Coronary artery (tissue), 2 donors: ENCODE data around the gene KIFAP3.

ENCODE experiments used
- DNase-seq: peaks from one replicate; pipeline ENCODE4 v3.0.0-alpha.2; 2017; ENCODE audit warnings: low spot score
- H3K27ac ChIP-seq, 2 donors: fragments of 200-600 bp; sonication (generic); one replicate each; pipeline ENCODE4 v1.5.1; 2016 to 2019
- H3K4me3 ChIP-seq: fragments of 200-600 bp; sonication (generic); 2 replicates; pipeline ENCODE4 v1.5.1; 2016; ENCODE audit warnings: mild to moderate bottlenecking, moderate library complexity
- TF ChIP-seq, protein P1 (sequence below): fragments of 200-600 bp; sonication (generic); IDR thresholded peaks from one replicate; pipeline ENCODE4 v1.5.1; 2019; ENCODE audit warnings: antibody characterized with exemption

Gene KIFAP3

DNA sequence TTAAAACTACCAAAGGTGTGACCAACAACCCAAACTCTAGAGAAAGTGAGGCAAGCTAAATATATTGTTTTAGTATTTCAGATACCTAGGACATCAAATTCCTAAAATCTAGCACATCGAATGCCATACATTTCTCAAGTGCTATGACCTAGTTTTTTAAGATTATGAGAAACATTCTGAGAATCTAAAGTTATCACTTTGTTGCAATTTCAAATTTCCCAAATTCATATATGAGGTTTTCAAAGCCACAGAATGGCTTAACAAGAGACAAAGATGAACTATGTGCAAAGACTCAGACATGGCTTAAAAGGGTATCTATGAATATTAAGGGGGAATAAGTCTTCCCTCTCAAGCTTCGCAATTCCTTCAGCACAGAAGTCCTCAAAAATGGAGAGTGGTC lies 187.6 kb downstream of the KIFAP3 start:
- DNase-seq: no peak
- Histone ChIP-seq H3K27ac (no peak overlapping the region), H3K4me3 (no peak overlapping the region)
- TF ChIP-seq, protein P1, sequence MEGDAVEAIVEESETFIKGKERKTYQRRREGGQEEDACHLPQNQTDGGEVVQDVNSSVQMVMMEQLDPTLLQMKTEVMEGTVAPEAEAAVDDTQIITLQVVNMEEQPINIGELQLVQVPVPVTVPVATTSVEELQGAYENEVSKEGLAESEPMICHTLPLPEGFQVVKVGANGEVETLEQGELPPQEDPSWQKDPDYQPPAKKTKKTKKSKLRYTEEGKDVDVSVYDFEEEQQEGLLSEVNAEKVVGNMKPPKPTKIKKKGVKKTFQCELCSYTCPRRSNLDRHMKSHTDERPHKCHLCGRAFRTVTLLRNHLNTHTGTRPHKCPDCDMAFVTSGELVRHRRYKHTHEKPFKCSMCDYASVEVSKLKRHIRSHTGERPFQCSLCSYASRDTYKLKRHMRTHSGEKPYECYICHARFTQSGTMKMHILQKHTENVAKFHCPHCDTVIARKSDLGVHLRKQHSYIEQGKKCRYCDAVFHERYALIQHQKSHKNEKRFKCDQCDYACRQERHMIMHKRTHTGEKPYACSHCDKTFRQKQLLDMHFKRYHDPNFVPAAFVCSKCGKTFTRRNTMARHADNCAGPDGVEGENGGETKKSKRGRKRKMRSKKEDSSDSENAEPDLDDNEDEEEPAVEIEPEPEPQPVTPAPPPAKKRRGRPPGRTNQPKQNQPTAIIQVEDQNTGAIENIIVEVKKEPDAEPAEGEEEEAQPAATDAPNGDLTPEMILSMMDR: no peak

DNA sequence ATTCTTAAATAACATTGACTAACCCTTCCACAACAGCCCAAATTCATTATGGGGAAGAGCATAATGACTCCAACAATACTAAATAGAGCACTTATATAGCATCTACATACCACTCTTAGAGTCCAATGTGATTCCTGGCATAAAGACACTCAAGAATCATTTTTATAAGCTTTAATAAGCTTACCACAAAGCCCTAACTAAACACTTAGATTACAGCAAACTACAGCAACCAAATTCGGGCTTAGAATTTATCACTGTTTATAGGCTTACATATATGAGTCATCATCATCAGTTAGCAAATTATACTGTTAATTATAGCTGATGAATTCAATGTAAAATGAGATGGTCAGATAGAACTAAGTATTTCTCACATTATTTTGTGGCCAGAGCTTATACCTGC lies 188.1 kb downstream of the KIFAP3 start:
- Histone ChIP-seq H3K27ac (no peak overlapping the region), H3K4me3 (no peak overlapping the region)
- TF ChIP-seq, protein P1: no peak
- no peak for DNase-seq

DNA sequence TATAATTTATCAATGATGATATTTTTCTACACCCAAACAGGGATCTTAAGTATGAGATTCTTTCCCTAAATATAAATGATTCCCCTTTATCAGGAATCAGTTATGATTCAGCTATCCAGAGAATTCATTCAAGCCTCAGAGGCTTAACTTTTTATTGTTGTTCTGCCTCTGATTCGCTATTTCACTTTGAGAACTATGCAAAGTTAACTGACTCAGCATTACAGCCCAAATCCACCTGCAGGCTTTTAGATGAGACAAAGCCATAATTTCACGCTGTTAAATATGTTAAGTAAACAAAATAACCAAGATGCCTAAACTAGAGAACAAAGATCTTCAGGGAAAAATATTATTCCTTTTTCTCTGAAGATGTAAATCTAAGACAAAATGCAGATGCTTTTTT lies 189.3 kb downstream of the KIFAP3 start:
- no peak overlapping the region for H3K27ac ChIP-seq
- TF ChIP-seq, protein P1: no peak
- no peak for DNase-seq
- no peak overlapping the region for H3K4me3 ChIP-seq

DNA sequence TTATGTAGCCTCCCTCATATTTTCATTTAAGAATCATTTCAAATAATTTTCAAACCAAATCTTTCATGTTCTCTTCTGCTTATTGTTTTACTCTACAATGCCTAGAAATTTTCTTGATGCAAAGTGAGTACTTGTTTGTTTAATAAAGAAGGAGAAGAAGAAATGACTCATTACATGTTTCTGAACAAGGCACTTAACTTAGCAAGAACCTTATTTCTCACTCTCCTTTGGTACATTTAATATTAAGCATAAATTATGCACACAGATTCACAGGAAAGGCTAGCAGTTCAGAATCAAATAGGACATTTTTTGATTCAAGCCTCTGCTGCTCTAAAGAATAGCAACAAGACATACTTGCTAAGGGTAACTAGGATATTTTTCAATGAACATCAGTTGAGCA lies 189.9 kb downstream of the KIFAP3 start:
- H3K27ac ChIP-seq: no peak overlapping the region
- H3K4me3 ChIP-seq: no peak overlapping the region
- TF ChIP-seq, protein P1: no peak
- DNase-seq: no peak

DNA sequence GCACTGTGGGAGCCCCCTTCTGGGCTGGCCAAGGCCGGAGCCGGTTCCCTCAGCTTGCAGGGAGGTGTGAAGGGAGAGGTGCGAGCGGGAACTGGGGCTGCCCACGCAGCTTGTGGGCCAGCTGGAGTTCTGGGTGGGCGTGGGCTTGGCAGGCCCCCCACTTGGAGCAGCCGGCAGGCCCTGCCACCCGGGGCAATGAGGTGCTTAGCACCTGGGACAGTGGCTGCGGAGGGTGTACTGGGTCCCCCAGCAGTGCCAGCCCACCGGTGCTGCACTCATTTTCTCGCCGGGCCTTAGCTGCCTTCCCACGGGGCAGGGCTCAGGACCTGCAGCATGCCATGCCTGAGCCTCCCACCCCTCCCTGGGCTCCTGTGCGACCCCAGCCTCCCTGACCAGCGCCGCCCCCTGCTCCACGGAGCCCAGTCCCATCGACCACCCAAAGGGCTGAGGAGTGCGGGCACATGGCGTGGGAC lies 192.4 kb downstream of the KIFAP3 start:
- TF ChIP-seq, protein P1: no peak
- no peak for DNase-seq
- no peak overlapping the region for H3K27ac ChIP-seq

DNA sequence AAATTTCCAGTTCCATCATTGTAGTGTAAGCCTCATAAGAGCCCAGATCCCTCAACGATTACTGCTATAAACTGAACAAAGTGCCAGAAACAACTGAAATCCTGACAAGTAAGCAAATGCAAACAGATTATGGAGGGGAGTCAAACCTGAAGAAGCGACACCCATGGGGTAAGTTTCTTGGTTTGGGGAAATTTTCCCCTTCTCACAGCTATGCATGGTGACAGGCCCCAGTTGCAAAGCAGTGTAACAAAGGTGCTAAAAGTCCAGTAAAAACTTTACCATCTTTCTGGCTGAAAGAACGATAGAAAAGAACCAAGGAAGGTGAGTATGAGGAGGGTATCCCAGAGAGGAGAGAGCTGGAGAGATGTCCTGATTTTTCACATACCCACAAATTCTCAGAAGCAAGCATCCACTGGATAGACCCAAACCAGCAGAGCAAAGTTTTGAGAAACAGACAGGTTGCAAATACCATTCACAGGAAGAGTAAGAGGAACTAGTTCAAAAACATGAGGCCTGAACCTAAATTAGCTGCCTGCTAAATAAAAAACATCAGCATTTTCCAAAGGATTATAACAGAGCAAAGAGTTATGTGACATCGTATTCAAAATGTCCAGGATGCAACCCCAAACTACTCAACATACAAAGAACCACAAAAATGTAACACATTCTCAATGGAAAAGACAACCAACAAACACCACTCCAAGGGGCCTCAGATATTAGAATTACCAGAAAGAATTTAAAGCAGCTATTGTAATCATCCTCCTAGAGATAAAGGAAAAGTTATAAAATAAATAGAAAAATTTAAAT lies 195.3 kb downstream of the KIFAP3 start:
- no peak for DNase-seq
- Histone ChIP-seq H3K27ac (no peak overlapping the region), H3K4me3 (no peak overlapping the region)
- TF ChIP-seq, protein P1: no peak

More for the DNA sequence above, 192.4 kb downstream of the KIFAP3 start:
- no peak overlapping the region for H3K4me3 ChIP-seq

DNA sequence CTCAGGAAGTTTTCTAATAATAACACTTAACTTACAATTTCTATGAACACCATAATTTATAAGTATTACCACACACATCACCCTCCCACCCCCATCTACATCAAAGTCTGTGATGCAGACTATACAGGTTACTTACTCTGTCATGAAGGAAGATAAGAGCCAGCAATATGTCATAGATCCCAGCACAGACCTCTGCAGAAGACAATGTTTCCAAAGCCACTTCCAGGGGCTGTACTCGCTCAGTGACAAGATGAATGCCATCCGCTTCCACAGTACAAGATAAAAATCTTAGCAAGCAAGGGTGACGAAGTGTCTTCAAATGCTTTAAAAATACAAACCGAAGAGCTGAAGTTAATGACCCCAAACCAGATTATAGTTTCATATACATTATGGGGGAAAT lies 196.0 kb downstream of the KIFAP3 start:
- no peak for DNase-seq
- no peak overlapping the region for H3K27ac ChIP-seq

More for the DNA sequence above, 196.0 kb downstream of the KIFAP3 start:
- TF ChIP-seq, protein P1: no peak
- H3K4me3 ChIP-seq: no peak overlapping the region
